Neural cell (in vitro differentiated cells): ENCODE data around the gene CHM. TPM values are rescaled to one million over a fixed set of nuclear protein-coding genes. Genes with fewer than 3 reads are reported as not detected.

Experiments used
- H2AFZ ChIP-seq: fragments of 200-600, 300-800 bp; sonication (generic), shearing (Covaris generic); 2 replicates; pipeline ENCODE4 v1.6.0; 2014; ENCODE audit warnings: low read depth, mild to moderate bottlenecking, antibody characterized with exemption, low read length, moderate library complexity
- H3F3A ChIP-seq: fragments of 200-600 bp; shearing (Covaris generic); 2 replicates; pipeline ENCODE4 v1.6.1; 2016; ENCODE audit warnings: mild to moderate bottlenecking, moderate library complexity, mixed read lengths, antibody characterized with exemption, low read length; ENCODE audit not compliant: insufficient read depth, poor library complexity, severe bottlenecking
- H3K27ac ChIP-seq: fragments of 200-600, 300-800 bp; sonication (generic), shearing (Covaris generic); 2 replicates; pipeline ENCODE4 v1.5.1; 2014; ENCODE audit warnings: mild to moderate bottlenecking, low read length, moderate library complexity
- H3K27me3 ChIP-seq: fragments of 300-800, 200-600 bp; sonication (generic), shearing (Covaris generic); 2 replicates; pipeline ENCODE4 v1.6.0; 2014; ENCODE audit warnings: mild to moderate bottlenecking, low read depth, low read length, moderate library complexity; ENCODE audit not compliant: insufficient read depth
- H3K36me3 ChIP-seq: fragments of 300-800, 200-600 bp; sonication (generic), shearing (Covaris generic); 2 replicates; pipeline ENCODE4 v1.5.1; 2014; ENCODE audit warnings: mild to moderate bottlenecking, antibody characterized with exemption, low read length, moderate library complexity; ENCODE audit not compliant: insufficient read depth
- H3K4me2 ChIP-seq: fragments of 300-800, 200-600 bp; sonication (generic), shearing (Covaris generic); 2 replicates; pipeline ENCODE4 v1.6.0; 2014; ENCODE audit warnings: mild to moderate bottlenecking, low read length
- H3K4me3 ChIP-seq: fragments of 300-800, 200-600 bp; sonication (generic), shearing (Covaris generic); 2 replicates; pipeline ENCODE4 v1.5.1; 2014; ENCODE audit warnings: mild to moderate bottlenecking, low read length, moderate library complexity
- H3K79me2 ChIP-seq: fragments of 200-600 bp; shearing (Covaris generic); replicated peaks from 2 replicates; pipeline ENCODE4 v1.6.0; 2014; ENCODE audit warnings: mild to moderate bottlenecking, low read length, moderate library complexity; ENCODE audit not compliant: insufficient read depth
- H3K9ac ChIP-seq: fragments of 300-800, 200-600 bp; sonication (generic), shearing (Covaris generic); 2 replicates; pipeline ENCODE4 v1.6.1; 2016; ENCODE audit warnings: mild to moderate bottlenecking, low read length, mixed read lengths
- H3K9me2 ChIP-seq: fragments of 200-600 bp; shearing (Covaris generic); 2 replicates; pipeline ENCODE4 v1.6.1; 2016; ENCODE audit warnings: mild to moderate bottlenecking, low read length, mixed read lengths; ENCODE audit not compliant: insufficient read depth
- H3K9me3 ChIP-seq: fragments of 200-600, 300-800 bp; sonication (generic), shearing (Covaris generic); 2 replicates; pipeline ENCODE4 v1.6.1; 2016; ENCODE audit warnings: mild to moderate bottlenecking, mixed run types, low read length, moderate library complexity, mixed read lengths
- H4K20me1 ChIP-seq: fragments of 200-600 bp; shearing (Covaris generic); 2 replicates; pipeline ENCODE4 v1.6.1; 2016; ENCODE audit warnings: mild to moderate bottlenecking, mixed run types; ENCODE audit not compliant: insufficient read depth
- CTCF ChIP-seq: fragments of 450-650 bp; IDR thresholded peaks from 2 replicates; pipeline ENCODE4 v1.5.1; 2014; ENCODE audit warnings: antibody characterized with exemption, mild to moderate bottlenecking, moderate library complexity; ENCODE audit not compliant: poor library complexity, severe bottlenecking
- EP300 ChIP-seq: fragments of 450-650 bp; conservative IDR thresholded peaks from 2 replicates; pipeline ENCODE4 v1.6.1; 2014; ENCODE audit warnings: antibody characterized with exemption, mild to moderate bottlenecking, moderate library complexity; ENCODE audit not compliant: poor library complexity, severe bottlenecking
- EZH2 ChIP-seq: fragments of 200-600, 300-800 bp; shearing (Covaris generic), sonication (generic); IDR thresholded peaks from 2 replicates; pipeline ENCODE4 v1.6.1; 2014; ENCODE audit warnings: antibody characterized with exemption, low read length, borderline replicate concordance, mild to moderate bottlenecking; ENCODE audit not compliant: insufficient read depth, poor library complexity, severe bottlenecking
- MXI1 ChIP-seq: fragments of 450-650 bp; conservative IDR thresholded peaks from 2 replicates; pipeline ENCODE4 v1.6.1; 2014; ENCODE audit warnings: antibody characterized with exemption, mild to moderate bottlenecking; ENCODE audit not compliant: poor library complexity, severe bottlenecking
- POLR2AphosphoS5 ChIP-seq: IDR thresholded peaks from 2 replicates; pipeline ENCODE4 v1.6.1; 2012
- RAD21 ChIP-seq: fragments of 450-650 bp; conservative IDR thresholded peaks from 2 replicates; pipeline ENCODE4 v1.6.1; 2014; ENCODE audit warnings: antibody characterized with exemption, mild to moderate bottlenecking, moderate library complexity
- REST ChIP-seq: IDR thresholded peaks from 2 replicates; pipeline ENCODE4 v1.6.1; 2012; ENCODE audit warnings: borderline replicate concordance
- SMC3 ChIP-seq: fragments of 450-650 bp; conservative IDR thresholded peaks from 2 replicates; pipeline ENCODE4 v1.6.1; 2014; ENCODE audit warnings: antibody characterized with exemption, mild to moderate bottlenecking, moderate library complexity; ENCODE audit not compliant: poor library complexity
- TAF1 ChIP-seq: IDR thresholded peaks from 2 replicates; pipeline ENCODE4 v1.6.1; 2012; ENCODE audit warnings: low read depth
- polyA plus RNA-seq: library from polyadenylated mRNA; depleted of rRNA; stranded (reverse); fragments of >200 nt; gene quantifications from 2 replicates; pipeline ENCODE4 v1.2.3, GENCODE V29; 2014

The CHM gene
- polyA plus RNA-seq, 1 donor from 2014 or later = 20.3 TPM

- no peaks in the 10 kb centered on the region for H3F3A ChIP-seq
- H2AFZ ChIP-seq = no peak overlapping the region
- no peaks in the 10 kb centered on the region for H3K79me2 ChIP-seq
- H3K36me3 ChIP-seq = no peaks in the 10 kb centered on the region
- TF ChIP-seq CTCF = no peak
- no peak for TF ChIP-seq RAD21
- TF ChIP-seq MXI1 = no peak
- no peak for TF ChIP-seq POLR2AphosphoS5
- TF ChIP-seq EZH2 = no peak
- TF ChIP-seq TAF1 = no peak
- no peak for TF ChIP-seq SMC3
- no peak for TF ChIP-seq EP300
- no peaks in the 10 kb centered on the region for H3K9me2 ChIP-seq
- H3K9ac ChIP-seq = no peak overlapping the region
- no peak overlapping the region for H3K4me2 ChIP-seq
- no peak overlapping the region for H3K4me3 ChIP-seq
- no peaks in the 10 kb centered on the region for H3K27me3 ChIP-seq
- H4K20me1 ChIP-seq = no peaks in the 10 kb centered on the region
- H3K9me3 ChIP-seq = no peaks in the 10 kb centered on the region
- no peak overlapping the region for H3K27ac ChIP-seq
Measured at GRCh38 chrX:85930099-85930498, 117.3 kb downstream of the CHM start.

GRCh38 chrX:85928606-85929005 lies 118.8 kb downstream of the CHM start:
- no peak overlapping the region for H3K9ac ChIP-seq
- H3K36me3 ChIP-seq = no peaks in the 10 kb centered on the region
- H3K27me3 ChIP-seq = no peaks in the 10 kb centered on the region
- H3K9me2 ChIP-seq = no peaks in the 10 kb centered on the region
- H3K4me3 ChIP-seq = no peak overlapping the region
- H3K79me2 ChIP-seq = no peaks in the 10 kb centered on the region
- H2AFZ ChIP-seq = no peak overlapping the region
- H3K27ac ChIP-seq = no peak overlapping the region
- no peaks in the 10 kb centered on the region for H4K20me1 ChIP-seq
- H3K4me2 ChIP-seq = no peak overlapping the region
- no peaks in the 10 kb centered on the region for H3K9me3 ChIP-seq
- TF ChIP-seq RAD21 (no peak), REST (no peak), POLR2AphosphoS5 (no peak), TAF1 (no peak), MXI1 (no peak), CTCF (no peak), EP300 (no peak), SMC3 (no peak), EZH2 (no peak)
- H3F3A ChIP-seq = no peaks in the 10 kb centered on the region
